ENCODE measurements around the gene NBPF6. TPM values are rescaled to one million over a fixed set of nuclear protein-coding genes. Genes with fewer than 3 reads are reported as not detected.
"Not testable (repeated sequence)": the region's sequence is repeated elsewhere in the genome, so short reads cannot be mapped to it uniquely, and the experiment has no call there.

The NBPF6 gene
- total RNA-seq = 1 to 10 TPM in 1 of 4 donors, not detected in 3; 1.2 TPM

- WGBS, 2 donors = 93% methylated on average over 2 of the region's 5 CpGs; no CpG with 5 or more reads in 1 of the 2 donors
- H3K27me3 ChIP-seq; H3K36me3 ChIP-seq; H3K9me3 ChIP-seq; H3K4me1 ChIP-seq; H3K27ac ChIP-seq; DNase-seq (ENCODE audit: low spot score in 2 of 2); H3K4me3 ChIP-seq: not testable (repeated sequence)
Measured at GRCh38 chr1:108450043-108450442, at the start of gene NBPF6. Gene NBPF6 (plus strand): TSS chr1:108450343. CDS start chr1:108450602, 259 bp downstream.

- WGBS, 2 donors = no CpG with 5 or more reads among the region's 6 CpGs
- DNase-seq (ENCODE audit: low spot score in 2 of 2); H3K27ac ChIP-seq; H3K36me3 ChIP-seq; H3K9me3 ChIP-seq; H3K4me1 ChIP-seq; H3K4me3 ChIP-seq; H3K27me3 ChIP-seq: not testable (repeated sequence)
Measured at GRCh38 chr1:108411098-108411833, 38.9 kb upstream of the NBPF6 start.

GRCh38 chr1:108420129-108420528 lies 30.0 kb upstream of the NBPF6 start:
- not testable (repeated sequence) for H3K4me3 ChIP-seq; H3K9me3 ChIP-seq; H3K27ac ChIP-seq; H3K4me1 ChIP-seq; H3K27me3 ChIP-seq; H3K36me3 ChIP-seq; DNase-seq (ENCODE audit: low spot score in 2 of 2)
- no CpG with 5 or more reads among the region's 5 CpGs for WGBS, 2 donors

GRCh38 chr1:108421061-108421916 lies 28.9 kb upstream of the NBPF6 start:
- H3K27me3 ChIP-seq; H3K9me3 ChIP-seq; H3K36me3 ChIP-seq; DNase-seq (ENCODE audit: low spot score in 2 of 2); H3K27ac ChIP-seq; H3K4me3 ChIP-seq; H3K4me1 ChIP-seq: not testable (repeated sequence)
- no CpG with 5 or more reads among the region's 61 CpGs for WGBS, 2 donors

GRCh38 chr1:108426877-108427276 lies 23.3 kb upstream of the NBPF6 start:
- not testable (repeated sequence) for H3K4me1 ChIP-seq; H3K27ac ChIP-seq; H3K9me3 ChIP-seq; H3K36me3 ChIP-seq; H3K27me3 ChIP-seq; DNase-seq (ENCODE audit: low spot score in 2 of 2); H3K4me3 ChIP-seq
- no CpG with 5 or more reads among the region's 1 CpG for WGBS, 2 donors

GRCh38 chr1:108432002-108432401 lies 18.1 kb upstream of the NBPF6 start:
- not testable (repeated sequence) for H3K36me3 ChIP-seq; H3K9me3 ChIP-seq; H3K27ac ChIP-seq; H3K4me3 ChIP-seq; DNase-seq (ENCODE audit: low spot score in 2 of 2); H3K27me3 ChIP-seq; H3K4me1 ChIP-seq
- WGBS, 2 donors = no CpG with 5 or more reads among the region's 11 CpGs

- not testable (repeated sequence) for H3K27ac ChIP-seq; H3K27me3 ChIP-seq; H3K9me3 ChIP-seq; DNase-seq (ENCODE audit: low spot score in 2 of 2); H3K36me3 ChIP-seq; H3K4me3 ChIP-seq; H3K4me1 ChIP-seq
- no CpG with 5 or more reads among the region's 3 CpGs for WGBS, 2 donors
Measured at GRCh38 chr1:108433404-108433803, 16.7 kb upstream of the NBPF6 start.

- H3K27me3 ChIP-seq; H3K4me3 ChIP-seq; H3K4me1 ChIP-seq; H3K36me3 ChIP-seq; H3K27ac ChIP-seq; H3K9me3 ChIP-seq; DNase-seq (ENCODE audit: low spot score in 2 of 2): not testable (repeated sequence)
Measured at GRCh38 chr1:108438536-108438935, 11.6 kb upstream of the NBPF6 start.

GRCh38 chr1:108454521-108454920 lies 4.4 kb downstream of the NBPF6 start:
- not testable (repeated sequence) for H3K36me3 ChIP-seq; H3K4me3 ChIP-seq; H3K9me3 ChIP-seq; H3K4me1 ChIP-seq; H3K27me3 ChIP-seq; DNase-seq (ENCODE audit: low spot score in 2 of 2); H3K27ac ChIP-seq
- no CpG with 5 or more reads among the region's 2 CpGs for whole genome bisulfite sequencing, 2 donors

GRCh38 chr1:108458661-108459060 lies 8.5 kb downstream of the NBPF6 start:
- not testable (repeated sequence) for H3K27me3 ChIP-seq; H3K4me1 ChIP-seq; H3K9me3 ChIP-seq; H3K36me3 ChIP-seq; DNase-seq (ENCODE audit: low spot score in 2 of 2); H3K4me3 ChIP-seq; H3K27ac ChIP-seq
- no CpG with 5 or more reads among the region's 2 CpGs for WGBS, 2 donors

GRCh38 chr1:108461758-108462157 lies 11.6 kb downstream of the NBPF6 start:
- H3K4me3 ChIP-seq; DNase-seq (ENCODE audit: low spot score in 2 of 2); H3K27ac ChIP-seq; H3K36me3 ChIP-seq; H3K4me1 ChIP-seq; H3K9me3 ChIP-seq; H3K27me3 ChIP-seq: not testable (repeated sequence)
- WGBS, 2 donors = no CpG with 5 or more reads among the region's 3 CpGs

- not testable (repeated sequence) for H3K4me1 ChIP-seq; H3K9me3 ChIP-seq; DNase-seq (ENCODE audit: low spot score in 2 of 2); H3K27me3 ChIP-seq; H3K4me3 ChIP-seq; H3K36me3 ChIP-seq; H3K27ac ChIP-seq
- no CpG with 5 or more reads among the region's 3 CpGs for WGBS, 2 donors
Measured at GRCh38 chr1:108463962-108464361, 13.8 kb downstream of the NBPF6 start.

GRCh38 chr1:108466166-108466565 lies 16.0 kb downstream of the NBPF6 start:
- H3K27me3 ChIP-seq; H3K36me3 ChIP-seq; H3K4me1 ChIP-seq; H3K4me3 ChIP-seq; H3K9me3 ChIP-seq; H3K27ac ChIP-seq; DNase-seq (ENCODE audit: low spot score in 2 of 2): not testable (repeated sequence)
- no CpG with 5 or more reads among the region's 8 CpGs for WGBS, 2 donors

GRCh38 chr1:108467155-108467554 lies 17.0 kb downstream of the NBPF6 start:
- H3K4me1 ChIP-seq; DNase-seq (ENCODE audit: low spot score in 2 of 2); H3K9me3 ChIP-seq; H3K27ac ChIP-seq; H3K27me3 ChIP-seq; H3K4me3 ChIP-seq; H3K36me3 ChIP-seq: not testable (repeated sequence)
- no CpG with 5 or more reads among the region's 5 CpGs for WGBS, 2 donors
